Measurements from ENCODE around the gene RET.

GRCh38 chr10:43055991-43056567, 20.8 kb upstream of the RET start:
- TF ChIP-seq CTCF (IDR thresholded peaks at IDR 0.05) (no peak), POLR2AphosphoS5 (IDR thresholded peaks at IDR 0.05) (no peak)
